Measurements from ENCODE around the gene VGLL2.

Gene VGLL2

DNA sequence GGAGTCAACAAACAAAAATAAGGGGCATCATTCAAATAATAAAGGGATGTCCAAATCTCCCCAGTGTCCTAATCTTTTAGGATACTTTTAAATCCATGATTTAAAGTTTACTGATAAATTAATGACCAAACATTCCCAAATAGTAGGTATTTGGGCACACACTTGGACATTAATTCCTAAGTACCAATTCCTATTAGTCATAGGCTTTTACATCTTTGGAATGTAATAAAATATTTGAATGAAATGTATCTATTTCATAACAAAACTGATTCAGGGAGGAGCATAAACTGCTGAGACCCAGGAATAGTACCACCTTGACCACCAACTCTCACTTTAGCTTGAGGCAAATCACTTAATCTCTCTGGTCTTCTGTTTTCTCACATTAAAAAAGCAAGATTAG, 44.3 kb downstream of the VGLL2 start:
- TF ChIP-seq, protein P1, sequence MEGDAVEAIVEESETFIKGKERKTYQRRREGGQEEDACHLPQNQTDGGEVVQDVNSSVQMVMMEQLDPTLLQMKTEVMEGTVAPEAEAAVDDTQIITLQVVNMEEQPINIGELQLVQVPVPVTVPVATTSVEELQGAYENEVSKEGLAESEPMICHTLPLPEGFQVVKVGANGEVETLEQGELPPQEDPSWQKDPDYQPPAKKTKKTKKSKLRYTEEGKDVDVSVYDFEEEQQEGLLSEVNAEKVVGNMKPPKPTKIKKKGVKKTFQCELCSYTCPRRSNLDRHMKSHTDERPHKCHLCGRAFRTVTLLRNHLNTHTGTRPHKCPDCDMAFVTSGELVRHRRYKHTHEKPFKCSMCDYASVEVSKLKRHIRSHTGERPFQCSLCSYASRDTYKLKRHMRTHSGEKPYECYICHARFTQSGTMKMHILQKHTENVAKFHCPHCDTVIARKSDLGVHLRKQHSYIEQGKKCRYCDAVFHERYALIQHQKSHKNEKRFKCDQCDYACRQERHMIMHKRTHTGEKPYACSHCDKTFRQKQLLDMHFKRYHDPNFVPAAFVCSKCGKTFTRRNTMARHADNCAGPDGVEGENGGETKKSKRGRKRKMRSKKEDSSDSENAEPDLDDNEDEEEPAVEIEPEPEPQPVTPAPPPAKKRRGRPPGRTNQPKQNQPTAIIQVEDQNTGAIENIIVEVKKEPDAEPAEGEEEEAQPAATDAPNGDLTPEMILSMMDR (IDR thresholded peaks at IDR 0.05; ENCODE audit: insufficient read depth, low read length, missing control alignments) = no peak
- POLR2A ChIA-PET = no interaction called here

GRCh38 chr6:117311310-117311709, 46.0 kb downstream of the VGLL2 start:
- ChIA-PET CTCF (no interaction called here), POLR2A (no interaction called here)
- TF ChIP-seq, protein P1 (IDR thresholded peaks at IDR 0.05; ENCODE audit: insufficient read depth, low read length, missing control alignments) = no peak
- H3K4me3 ChIP-seq (ENCODE audit: low read depth, low read length) = no peak overlapping the region
- DNase-seq (ENCODE audit: low read depth, low spot score) = no peak

More for the DNA sequence above, 44.3 kb downstream of the VGLL2 start:
- no peak overlapping the region for H3K4me3 ChIP-seq (ENCODE audit: low read depth, low read length)
- CTCF ChIA-PET = no interaction called here
- no peak for DNase-seq (ENCODE audit: low read depth, low spot score)

- CTCF ChIA-PET = no interaction called here
- TF ChIP-seq, protein P1 (IDR thresholded peaks at IDR 0.05; ENCODE audit: insufficient read depth, low read length, missing control alignments) = no peak
- no peak for DNase-seq (ENCODE audit: low read depth, low spot score)
- POLR2A ChIA-PET = no interaction called here
- no peak overlapping the region for H3K4me3 ChIP-seq (ENCODE audit: low read depth, low read length)
Observed at GRCh38 chr6:117311726-117312125, 46.4 kb downstream of the VGLL2 start.

DNA sequence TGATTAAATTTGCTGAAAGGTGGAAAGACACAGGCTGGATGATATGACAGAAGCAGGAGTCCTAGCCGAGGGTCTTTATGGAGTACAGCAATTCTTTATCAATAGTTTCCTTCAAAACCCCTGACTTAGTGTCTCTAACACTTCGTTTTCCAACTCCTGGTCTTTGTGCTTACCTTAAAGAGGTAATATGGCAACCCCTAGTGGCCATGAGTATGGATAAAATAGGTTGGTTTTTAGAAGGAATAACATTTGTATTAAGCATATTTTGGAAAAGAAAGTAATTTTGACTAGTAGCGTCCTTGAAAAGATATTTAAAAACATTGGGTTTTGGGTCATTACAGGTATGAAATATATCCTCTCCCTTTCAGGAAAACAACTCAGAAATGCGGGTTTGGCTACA, 51.9 kb downstream of the VGLL2 start:
- DNase-seq (ENCODE audit: low read depth, low spot score) = no peak
- H3K4me3 ChIP-seq (ENCODE audit: low read depth, low read length) = no peak overlapping the region
- ChIA-PET CTCF (no interaction called here), POLR2A (no interaction called here)
- TF ChIP-seq, protein P1 (IDR thresholded peaks at IDR 0.05; ENCODE audit: insufficient read depth, low read length, missing control alignments) = no peak
